PC-9 (cell line): ENCODE results near the gene COLQ.

Experiments
- CTCF ChIP-seq: fragments of 200-600 bp; sonication (generic); conservative IDR thresholded peaks from 2 replicates; pipeline ENCODE4 v1.6.1; 2017; ENCODE audit warnings: mixed run types, antibody characterized with exemption, mild to moderate bottlenecking, moderate library complexity
- EZH2 ChIP-seq: fragments of 200-600 bp; sonication (generic); IDR thresholded peaks from 2 replicates; pipeline ENCODE4 v1.8.0; 2017; ENCODE audit warnings: antibody characterized with exemption, low read depth

- no peak for TF ChIP-seq CTCF
- TF ChIP-seq EZH2 = no peak
Measured at GRCh38 chr3:15523660-15524417, 2.3 kb upstream of the COLQ start.
